ENCODE measurements around the gene C9orf50.
A peak's percentile ranks its signal among the peaks of the same experiment; 100 is the strongest.

C9orf50 gene

GRCh38 chr9:129587487-129588262, 33.2 kb downstream of the C9orf50 start:
- TF ChIP-seq, protein P1, sequence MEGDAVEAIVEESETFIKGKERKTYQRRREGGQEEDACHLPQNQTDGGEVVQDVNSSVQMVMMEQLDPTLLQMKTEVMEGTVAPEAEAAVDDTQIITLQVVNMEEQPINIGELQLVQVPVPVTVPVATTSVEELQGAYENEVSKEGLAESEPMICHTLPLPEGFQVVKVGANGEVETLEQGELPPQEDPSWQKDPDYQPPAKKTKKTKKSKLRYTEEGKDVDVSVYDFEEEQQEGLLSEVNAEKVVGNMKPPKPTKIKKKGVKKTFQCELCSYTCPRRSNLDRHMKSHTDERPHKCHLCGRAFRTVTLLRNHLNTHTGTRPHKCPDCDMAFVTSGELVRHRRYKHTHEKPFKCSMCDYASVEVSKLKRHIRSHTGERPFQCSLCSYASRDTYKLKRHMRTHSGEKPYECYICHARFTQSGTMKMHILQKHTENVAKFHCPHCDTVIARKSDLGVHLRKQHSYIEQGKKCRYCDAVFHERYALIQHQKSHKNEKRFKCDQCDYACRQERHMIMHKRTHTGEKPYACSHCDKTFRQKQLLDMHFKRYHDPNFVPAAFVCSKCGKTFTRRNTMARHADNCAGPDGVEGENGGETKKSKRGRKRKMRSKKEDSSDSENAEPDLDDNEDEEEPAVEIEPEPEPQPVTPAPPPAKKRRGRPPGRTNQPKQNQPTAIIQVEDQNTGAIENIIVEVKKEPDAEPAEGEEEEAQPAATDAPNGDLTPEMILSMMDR (IDR thresholded peaks at IDR 0.05; ENCODE audit: control insufficient read depth, extremely low read depth, insufficient read depth), result no peak

GRCh38 chr9:129586685-129587084, 34.2 kb downstream of the C9orf50 start:
- DNase-seq (ENCODE audit: low read depth), result no peak

More at GRCh38 chr9:129587487-129588262, 33.2 kb downstream of the C9orf50 start:
- H3K4me3 ChIP-seq (ENCODE audit: low read depth, low read length), result no peak overlapping the region
- DNase-seq (ENCODE audit: low read depth), result no peak

GRCh38 chr9:129586245-129586644, 34.7 kb downstream of the C9orf50 start:
- TF ChIP-seq, protein P1 (IDR thresholded peaks at IDR 0.05; ENCODE audit: control insufficient read depth, extremely low read depth, insufficient read depth), result no peak
- H3K4me3 ChIP-seq (ENCODE audit: low read depth, low read length), result no peak overlapping the region

More at GRCh38 chr9:129586685-129587084, 34.2 kb downstream of the C9orf50 start:
- TF ChIP-seq, protein P1 (IDR thresholded peaks at IDR 0.05; ENCODE audit: control insufficient read depth, extremely low read depth, insufficient read depth), result no peak
- no peak overlapping the region for H3K4me3 ChIP-seq (ENCODE audit: low read depth, low read length)

DNA sequence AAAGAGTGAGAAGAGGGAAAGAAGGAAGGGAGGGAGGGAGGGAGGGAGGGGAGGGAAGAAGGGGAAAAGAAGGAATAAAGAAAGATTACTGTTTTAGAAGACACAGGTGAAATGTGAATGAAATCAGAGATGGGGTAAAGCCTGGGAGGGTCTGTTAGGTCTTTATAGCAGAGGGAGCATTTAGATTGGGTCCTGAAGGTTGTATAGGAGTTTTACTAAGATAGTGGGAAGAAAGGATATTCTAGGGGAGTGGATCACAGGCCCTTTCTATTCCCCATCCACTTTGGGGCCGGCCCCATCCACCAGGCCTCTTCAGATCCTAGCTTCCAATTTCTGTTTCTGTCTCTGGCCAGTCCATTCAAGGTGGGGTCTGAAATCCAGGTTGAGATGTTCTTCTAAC, 35.5 kb downstream of the C9orf50 start:
- no peak for DNase-seq (ENCODE audit: low read depth)
- TF ChIP-seq, protein P1 (IDR thresholded peaks at IDR 0.05; ENCODE audit: control insufficient read depth, extremely low read depth, insufficient read depth), result no peak
- no peak overlapping the region for H3K4me3 ChIP-seq (ENCODE audit: low read depth, low read length)

More at GRCh38 chr9:129586245-129586644, 34.7 kb downstream of the C9orf50 start:
- no peak for DNase-seq (ENCODE audit: low read depth)

- TF ChIP-seq, protein P1 (IDR thresholded peaks at IDR 0.05; ENCODE audit: control insufficient read depth, extremely low read depth, insufficient read depth), result no peak
- peak; percentile 48 for DNase-seq (ENCODE audit: low read depth)
- H3K4me3 ChIP-seq (ENCODE audit: low read depth, low read length), result no peak overlapping the region
Measured at GRCh38 chr9:129584136-129584535, 36.8 kb downstream of the C9orf50 start.

- TF ChIP-seq, protein P1 (IDR thresholded peaks at IDR 0.05; ENCODE audit: control insufficient read depth, extremely low read depth, insufficient read depth), result no peak
- no peak for DNase-seq (ENCODE audit: low read depth)
- H3K4me3 ChIP-seq (ENCODE audit: low read depth, low read length), result no peak overlapping the region
Measured at GRCh38 chr9:129583308-129584038, 37.4 kb downstream of the C9orf50 start.
